ENCODE data around the gene LRP2. TPM values are rescaled to one million over a fixed set of nuclear protein-coding genes. Genes with fewer than 3 reads are reported as not detected.

LRP2 gene
- total and polyA plus RNA-seq, 8 donors: under 0.01 to 0.92 (median 0.28) TPM; not detected in 3

DNA sequence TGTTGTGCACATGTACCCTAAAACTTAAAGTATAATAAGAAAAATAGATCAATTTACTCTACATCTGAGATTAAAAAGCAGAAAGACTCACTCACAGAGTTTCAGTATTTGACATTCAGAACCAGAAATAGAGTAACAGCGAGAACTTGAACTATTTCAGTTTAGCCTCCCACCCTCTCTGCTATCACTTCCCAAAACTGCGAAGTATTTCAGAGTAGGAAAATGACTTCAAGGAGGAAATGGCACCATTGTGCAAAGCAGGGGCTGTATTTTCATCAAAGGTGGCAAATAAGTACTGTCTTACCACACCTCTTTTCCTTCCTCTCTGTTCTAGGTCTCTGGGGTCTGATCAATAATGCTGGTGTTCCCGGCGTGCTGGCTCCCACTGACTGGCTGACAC lies 279.3 kb downstream of the LRP2 start:
- Histone ChIP-seq H3K27me3 (no peaks in the 10 kb centered on the region), H3K4me3 (no peak overlapping the region), H3K27ac (no peak overlapping the region), H3K9me3 (peaks cover 0 to 9% (median 2%) of the 10 kb centered on the region in 4 donors), H3K36me3 (no peaks in the 10 kb centered on the region), H3K4me1 (peaks cover 0 to 6% (median 0%) of the 10 kb centered on the region in 4 donors)
- no peak for DNase-seq
- WGBS, 5 donors: 79 to 91% (median 84%) methylated on average over 4 of the region's 4 CpGs
- TF ChIP-seq, protein P1, sequence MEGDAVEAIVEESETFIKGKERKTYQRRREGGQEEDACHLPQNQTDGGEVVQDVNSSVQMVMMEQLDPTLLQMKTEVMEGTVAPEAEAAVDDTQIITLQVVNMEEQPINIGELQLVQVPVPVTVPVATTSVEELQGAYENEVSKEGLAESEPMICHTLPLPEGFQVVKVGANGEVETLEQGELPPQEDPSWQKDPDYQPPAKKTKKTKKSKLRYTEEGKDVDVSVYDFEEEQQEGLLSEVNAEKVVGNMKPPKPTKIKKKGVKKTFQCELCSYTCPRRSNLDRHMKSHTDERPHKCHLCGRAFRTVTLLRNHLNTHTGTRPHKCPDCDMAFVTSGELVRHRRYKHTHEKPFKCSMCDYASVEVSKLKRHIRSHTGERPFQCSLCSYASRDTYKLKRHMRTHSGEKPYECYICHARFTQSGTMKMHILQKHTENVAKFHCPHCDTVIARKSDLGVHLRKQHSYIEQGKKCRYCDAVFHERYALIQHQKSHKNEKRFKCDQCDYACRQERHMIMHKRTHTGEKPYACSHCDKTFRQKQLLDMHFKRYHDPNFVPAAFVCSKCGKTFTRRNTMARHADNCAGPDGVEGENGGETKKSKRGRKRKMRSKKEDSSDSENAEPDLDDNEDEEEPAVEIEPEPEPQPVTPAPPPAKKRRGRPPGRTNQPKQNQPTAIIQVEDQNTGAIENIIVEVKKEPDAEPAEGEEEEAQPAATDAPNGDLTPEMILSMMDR (IDR thresholded peaks at IDR 0.05): no peak
- TF ChIP-seq EP300 (IDR thresholded peaks at IDR 0.05): no peak
- TF ChIP-seq POLR2A (IDR thresholded peaks at IDR 0.05): no peak
- no peak for TF ChIP-seq POLR2AphosphoS5 (IDR thresholded peaks at IDR 0.05)
- intact Hi-C loops (cut with DNase I; ENCODE audit: low total_unique reads): no loop called here

GRCh38 chr2:169081551-169081950 lies 280.8 kb downstream of the LRP2 start:
- peaks cover 0 to 9% (median 2%) of the 10 kb centered on the region in 4 donors for H3K9me3 ChIP-seq
- WGBS, 5 donors: 46 to 65% (median 58%) methylated on average over 5 of the region's 5 CpGs
- H3K4me1 ChIP-seq: peaks cover 0 to 6% (median 0%) of the 10 kb centered on the region in 4 donors
- no peaks in the 10 kb centered on the region for H3K36me3 ChIP-seq
- H3K27ac ChIP-seq: no peak overlapping the region
- intact Hi-C loops (cut with DNase I; ENCODE audit: low total_unique reads): no loop called here
- H3K27me3 ChIP-seq: no peaks in the 10 kb centered on the region
- H3K4me3 ChIP-seq: no peak overlapping the region
- TF ChIP-seq POLR2A (IDR thresholded peaks at IDR 0.05) (no peak), POLR2AphosphoS5 (IDR thresholded peaks at IDR 0.05) (no peak), EP300 (IDR thresholded peaks at IDR 0.05) (no peak)
- TF ChIP-seq, protein P1 (IDR thresholded peaks at IDR 0.05): no peak
- no peak for DNase-seq

DNA sequence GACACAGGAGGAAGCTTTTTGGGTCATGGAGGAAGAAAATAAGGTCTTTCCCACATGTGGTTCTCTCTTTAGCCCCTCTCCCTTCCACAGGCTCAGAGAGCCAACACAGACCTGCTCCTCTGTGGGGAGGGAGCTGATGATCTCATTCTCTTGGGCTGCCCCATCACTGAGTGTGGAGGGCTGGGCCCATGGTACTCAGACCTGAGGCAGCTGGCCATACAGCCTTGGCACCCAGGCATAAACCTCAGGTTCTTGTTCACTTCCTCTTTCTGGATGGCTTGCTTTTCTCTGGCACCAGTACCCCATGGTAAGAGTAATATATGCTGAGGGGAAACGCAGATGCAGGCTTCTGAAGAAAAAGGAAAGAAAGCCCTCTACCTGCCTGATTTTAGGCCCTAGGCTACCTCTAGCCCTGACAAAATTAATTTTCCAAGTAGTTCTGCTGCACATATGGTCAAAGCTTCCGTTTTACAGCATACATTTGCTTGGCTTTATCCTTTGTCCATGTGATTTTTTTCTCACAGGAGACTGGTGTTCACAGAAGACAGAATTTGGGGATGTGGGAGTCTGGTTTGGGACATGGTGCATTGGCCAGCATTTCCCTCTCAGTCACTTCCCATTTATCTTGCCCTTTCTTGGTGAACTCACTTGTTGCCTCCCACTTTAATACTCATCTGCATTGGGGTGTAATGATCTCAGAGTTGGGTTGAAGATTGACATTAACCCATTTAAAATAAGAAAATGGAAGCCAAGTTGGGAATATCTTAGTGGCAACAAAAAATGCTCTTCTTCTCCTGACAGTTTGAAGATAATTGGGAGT lies 281.9 kb downstream of the LRP2 start:
- DNase-seq: no peak
- H3K4me3 ChIP-seq: no peak overlapping the region
- WGBS, 5 donors: 72 to 90% (median 80%) methylated on average over 2 of the region's 2 CpGs
- H3K4me1 ChIP-seq: peaks cover 0 to 6% (median 0%) of the 10 kb centered on the region in 4 donors
- H3K27me3 ChIP-seq: no peaks in the 10 kb centered on the region
- H3K9me3 ChIP-seq: peaks cover 0 to 7% (median 2%) of the 10 kb centered on the region in 4 donors
- H3K27ac ChIP-seq: no peak overlapping the region
- TF ChIP-seq, protein P1 (IDR thresholded peaks at IDR 0.05): no peak
- no peak for TF ChIP-seq POLR2AphosphoS5 (IDR thresholded peaks at IDR 0.05)
- intact Hi-C loops (cut with DNase I; ENCODE audit: low total_unique reads): no loop called here
- H3K36me3 ChIP-seq: no peaks in the 10 kb centered on the region

DNA sequence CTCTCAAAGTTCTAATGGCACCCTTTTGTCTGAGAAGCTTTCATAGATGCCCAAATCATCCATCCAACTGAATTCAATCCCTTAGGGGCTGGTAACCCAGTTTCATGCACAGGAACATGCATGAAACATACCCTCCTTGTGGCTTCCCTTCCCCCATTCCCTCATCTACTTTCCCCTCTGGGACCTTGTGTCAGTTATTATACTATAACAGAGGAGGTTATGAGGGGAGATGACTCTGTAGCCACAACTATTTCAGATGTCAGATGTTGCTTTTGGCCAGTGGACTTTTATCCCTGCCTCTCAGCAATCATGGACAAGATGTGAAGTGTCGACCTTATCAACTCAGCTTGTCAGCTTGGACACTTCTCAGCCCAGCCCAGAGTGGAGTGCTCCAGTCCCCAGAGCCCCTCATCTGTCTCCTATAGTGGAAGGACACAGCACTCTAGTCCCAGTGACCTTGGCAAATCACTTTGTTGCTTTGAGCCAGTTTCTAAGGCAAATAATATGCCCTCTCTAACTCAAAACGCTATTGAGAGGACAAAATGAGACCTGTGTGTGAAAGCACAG lies 284.6 kb downstream of the LRP2 start:
- Histone ChIP-seq H3K4me1 (peaks cover 0 to 11% (median 0%) of the 10 kb centered on the region in 4 donors), H3K36me3 (no peaks in the 10 kb centered on the region), H3K9me3 (no peaks in the 10 kb centered on the region), H3K4me3 (no peak overlapping the region), H3K27ac (no peak overlapping the region), H3K27me3 (no peaks in the 10 kb centered on the region)
- 30 to 39% (median 31%) methylated on average over 2 of the region's 2 CpGs for WGBS, 5 donors
- intact Hi-C loops (cut with DNase I; ENCODE audit: low total_unique reads): no loop called here
- no peak for TF ChIP-seq POLR2AphosphoS5 (IDR thresholded peaks at IDR 0.05)
- no peak for TF ChIP-seq POLR2A (IDR thresholded peaks at IDR 0.05)
- TF ChIP-seq EP300 (IDR thresholded peaks at IDR 0.05): no peak
- TF ChIP-seq, protein P1 (IDR thresholded peaks at IDR 0.05): no peak
- DNase-seq: no peak

Other genes with a start within 250 kb of the LRP2 start
- gene BBS5, start 117.0 kb upstream of the LRP2 start, total RNA-seq: 10 to 100 TPM in 2 of 5 donors, 1 to 10 TPM in 2, under 1 TPM in 1; 0.58 to 14.0 (median 5.8) TPM
- 1 to 10 TPM; 2.1 to 4.5 (median 2.7) TPM for gene BBS5, start 117.0 kb upstream of the LRP2 start, polyA plus RNA-seq
- gene KLHL41, start 147.2 kb upstream of the LRP2 start, total RNA-seq: 1 to 10 TPM in 1 of 5 donors, not detected in 4; 1.7 TPM
- 1 to 10 TPM in 2 of 3 donors, under 1 TPM in 1; 0.37 to 3.7 (median 1.3) TPM for gene KLHL41, start 147.2 kb upstream of the LRP2 start, polyA plus RNA-seq
- gene FASTKD1, start 211.3 kb upstream of the LRP2 start, total RNA-seq: 10 to 100 TPM in 4 of 5 donors, 1 to 10 TPM in 1; 6.4 to 32.3 (median 23.5) TPM
- 10 to 100 TPM in 2 of 3 donors, 1 to 10 TPM in 1; 4.0 to 37.2 (median 18.9) TPM for gene FASTKD1, start 211.3 kb upstream of the LRP2 start, polyA plus RNA-seq
- gene PPIG, start 221.8 kb upstream of the LRP2 start, total RNA-seq: 10 to 100 TPM; 26.1 to 69.9 (median 28.0) TPM
- 10 to 100 TPM; 22.0 to 98.8 (median 27.8) TPM for gene PPIG, start 221.8 kb upstream of the LRP2 start, polyA plus RNA-seq

All from stomach (tissue), 9 donors.